SK-N-SH (cell line): ENCODE data around the gene HK3. TPM values are rescaled to one million over a fixed set of nuclear protein-coding genes. Genes with fewer than 3 reads are reported as not detected.

ENCODE experiments used
- CTCF ChIA-PET: fragments of 300-600, 350-600 bp; formaldehyde crosslinking; extraction: SDS; loops from one replicate; lab custom pipeline; 2021; lab: Yijun Ruan, JAX
- POLR2A ChIA-PET: fragments of 350-600 bp; sonication (Branson Sonifier 250); formaldehyde crosslinking; extraction: SDS; loops from one replicate; lab custom pipeline; 2020; ENCODE audit warnings: antibody characterized with exemption, inconsistent platforms; lab: Yijun Ruan, JAX
- DNase-seq: peaks from one replicate; pipeline ENCODE4 v3.0.0; 2012
- H2AFZ ChIP-seq: fragments of 200-600 bp; sonication (generic); 2 replicates; pipeline ENCODE4 v1.8.1; 2016; ENCODE audit warnings: antibody characterized with exemption, mild to moderate bottlenecking, low read depth
- H3F3A ChIP-seq: fragments of 200-600 bp; sonication (generic); replicated peaks from 2 replicates; pipeline ENCODE3; 2016; ENCODE audit warnings: antibody characterized with exemption, mild to moderate bottlenecking; ENCODE audit not compliant: insufficient read depth
- H3K27ac ChIP-seq, 2 experiments: fragments of 200-500 bp in 1 of 2; fragments of 200-600 bp in 1 of 2; sonication (Bioruptor generic) in 1 of 2; sonication (generic), shearing (Covaris generic) in 1 of 2; 2 replicates each; pipeline versions ENCODE4 v1.5.1 to v1.6.1; 2014 to 2016; ENCODE audit warnings: low read depth in 2 of 2, inconsistent platforms in 1 of 2, low read length in 1 of 2, mild to moderate bottlenecking in 1 of 2, mixed read lengths in 1 of 2
- H3K27me3 ChIP-seq: fragments of 200-600 bp; sonication (generic), shearing (Covaris generic); 2 replicates; pipeline ENCODE4 v1.6.1; 2016; ENCODE audit warnings: mixed run types; ENCODE audit not compliant: insufficient read depth
- H3K36me3 ChIP-seq, 2 experiments: fragments of 200-500 bp in 1 of 2; fragments of 200-600 bp in 1 of 2; sonication (Bioruptor generic) in 1 of 2; sonication (generic) in 1 of 2; replicated peaks in 1 of 2; 2 replicates each; pipeline versions ENCODE3 to v1.5.1; 2014 to 2016; ENCODE audit warnings: low read length in 1 of 2, mild to moderate bottlenecking in 1 of 2; ENCODE audit not compliant: insufficient read depth in 2 of 2, control insufficient read depth in 1 of 2
- H3K4me1 ChIP-seq, 2 experiments: fragments of 200-500 bp in 1 of 2; fragments of 200-600 bp in 1 of 2; sonication (Bioruptor generic) in 1 of 2; sonication (generic), shearing (Covaris generic) in 1 of 2; 2 replicates each; pipeline versions ENCODE4 v1.5.1 to v1.6.1; 2014 to 2016; ENCODE audit warnings: low read depth in 1 of 2, low read length in 1 of 2, mixed run types in 1 of 2; ENCODE audit not compliant: insufficient read depth in 2 of 2, control insufficient read depth in 1 of 2
- H3K4me2 ChIP-seq: fragments of 200-600 bp; sonication (generic), shearing (Covaris generic); 2 replicates; pipeline ENCODE4 v1.6.1; 2017; ENCODE audit warnings: mixed run types
- H3K4me3 ChIP-seq, 2 experiments: fragments of 200-500 bp in 1 of 2; fragments of 200-600 bp in 1 of 2; sonication (Bioruptor generic) in 1 of 2; sonication (generic), shearing (Covaris generic) in 1 of 2; 2 replicates each; pipeline versions ENCODE4 v1.5.1 to v1.8.1; 2014 to 2016; ENCODE audit warnings: low read depth in 2 of 2, inconsistent platforms in 1 of 2, low read length in 1 of 2, mild to moderate bottlenecking in 1 of 2, mixed read lengths in 1 of 2, moderate library complexity in 1 of 2
- H3K79me2 ChIP-seq: fragments of 200-600 bp; sonication (generic); 2 replicates; pipeline ENCODE4 v1.8.1; 2017; ENCODE audit warnings: mild to moderate bottlenecking; ENCODE audit not compliant: insufficient read depth
- H3K9ac ChIP-seq: fragments of 200-600 bp; sonication (generic); 2 replicates; pipeline ENCODE4 v1.6.1; 2017; ENCODE audit warnings: mixed run types
- H3K9me2 ChIP-seq: fragments of 200-600 bp; sonication (generic); 2 replicates; pipeline ENCODE4 v1.6.1; 2017; ENCODE audit warnings: mixed run types
- H3K9me3 ChIP-seq: fragments of 200-600 bp; sonication (generic); 2 replicates; pipeline ENCODE4 v1.6.1; 2017; ENCODE audit warnings: mixed run types, mild to moderate bottlenecking, moderate library complexity
- H4K20me1 ChIP-seq: fragments of 200-600 bp; sonication (generic); 2 replicates; pipeline ENCODE4 v1.6.1; 2017; ENCODE audit warnings: mild to moderate bottlenecking, mixed run types; ENCODE audit not compliant: insufficient read depth
- FOXJ3 ChIP-seq: sonication (generic); formaldehyde crosslinking; IDR thresholded peaks from 2 replicates; pipeline ENCODE4 v1.5.1; 2020; ENCODE audit warnings: mild to moderate bottlenecking, missing genetic modification reagents
- GABPA ChIP-seq: IDR thresholded peaks from 2 replicates; pipeline ENCODE4 v1.4.0; 2012; ENCODE audit warnings: low read depth, mild to moderate bottlenecking
- GATA2 ChIP-seq: sonication (generic); formaldehyde crosslinking; IDR thresholded peaks from 2 replicates; pipeline ENCODE4 v1.5.0; 2020; ENCODE audit warnings: mild to moderate bottlenecking, missing genetic modification reagents
- JUND ChIP-seq: IDR thresholded peaks from 2 replicates; pipeline ENCODE4 v1.4.0; 2012
- MAX ChIP-seq: IDR thresholded peaks from 2 replicates; pipeline ENCODE4 v1.4.0; 2012; ENCODE audit warnings: low read depth
- MEF2A ChIP-seq: IDR thresholded peaks from 2 replicates; pipeline ENCODE4 v1.4.0; 2012; ENCODE audit warnings: low read depth, borderline replicate concordance
- NFIC ChIP-seq: IDR thresholded peaks from 2 replicates; pipeline ENCODE4 v1.4.0; 2012; ENCODE audit warnings: borderline replicate concordance
- NRF1 ChIP-seq: IDR thresholded peaks from 2 replicates; pipeline ENCODE4 v1.6.1; 2012; ENCODE audit warnings: low read depth, mild to moderate bottlenecking, low read length
- RXRA ChIP-seq: IDR thresholded peaks from 2 replicates; pipeline ENCODE4 v1.4.0; 2012; ENCODE audit warnings: low read depth, mild to moderate bottlenecking, borderline replicate concordance
- SIN3A ChIP-seq: IDR thresholded peaks from 2 replicates; pipeline ENCODE4 v1.6.1; 2012; ENCODE audit warnings: low read depth, mild to moderate bottlenecking, low read length, moderate library complexity, borderline replicate concordance
- whole genome bisulfite sequencing: methylation state at CpG from one replicate; pipeline ENCODE4 v1.1.6; 2017; ENCODE audit warnings: low lambda C conversion rate; 5-methylcytosine and 5-hydroxymethylcytosine counted together
- polyA plus RNA-seq, 3 experiments: library from polyadenylated mRNA; depleted of rRNA; stranded (reverse); fragments of >200 nt; gene quantifications; 2 replicates each; pipeline ENCODE4 v1.2.3, GENCODE V29; 2012
- TF ChIP-seq, protein P1 (sequence below): IDR thresholded peaks from 2 replicates; pipeline ENCODE4 v1.4.0; 2012; ENCODE audit warnings: low read depth, borderline replicate concordance
- TF ChIP-seq, protein P2 (sequence below): fragments of 200-600 bp; sonication (generic); IDR thresholded peaks from 2 replicates; pipeline ENCODE4 v1.6.1; 2017; ENCODE audit warnings: antibody characterized with exemption, mild to moderate bottlenecking, moderate library complexity
- TF ChIP-seq, protein P3 (sequence below): fragments of 150-350 bp; IDR thresholded peaks from 2 replicates; pipeline ENCODE4 v1.6.1; 2017; ENCODE audit warnings: antibody characterized with exemption, low read length, low read depth, borderline replicate concordance

Gene HK3
- polyA plus RNA-seq, 1 of the 3 experiments (the other 2 are of a cell fraction) = 0.02 TPM

- H3K9me2 ChIP-seq = no peaks in the 10 kb centered on the region
- peaks cover 0 to 10% of the 10 kb centered on the region in 2 experiments; a peak in 1 of 4 replicates for H3K4me1 ChIP-seq
- H3K9ac ChIP-seq = no peak overlapping the region
- CTCF ChIA-PET = interaction anchor here (0.8 to 3.3 kb wide), 8 partner anchors 8 to 554 kb away, joined by 3 to 12 read pairs (median 4); no protein-coding TSS in a partner anchor
- no peak overlapping the region for H2AFZ ChIP-seq
- no peaks in the 10 kb centered on the region for H3K9me3 ChIP-seq
- TF ChIP-seq, protein P1, sequence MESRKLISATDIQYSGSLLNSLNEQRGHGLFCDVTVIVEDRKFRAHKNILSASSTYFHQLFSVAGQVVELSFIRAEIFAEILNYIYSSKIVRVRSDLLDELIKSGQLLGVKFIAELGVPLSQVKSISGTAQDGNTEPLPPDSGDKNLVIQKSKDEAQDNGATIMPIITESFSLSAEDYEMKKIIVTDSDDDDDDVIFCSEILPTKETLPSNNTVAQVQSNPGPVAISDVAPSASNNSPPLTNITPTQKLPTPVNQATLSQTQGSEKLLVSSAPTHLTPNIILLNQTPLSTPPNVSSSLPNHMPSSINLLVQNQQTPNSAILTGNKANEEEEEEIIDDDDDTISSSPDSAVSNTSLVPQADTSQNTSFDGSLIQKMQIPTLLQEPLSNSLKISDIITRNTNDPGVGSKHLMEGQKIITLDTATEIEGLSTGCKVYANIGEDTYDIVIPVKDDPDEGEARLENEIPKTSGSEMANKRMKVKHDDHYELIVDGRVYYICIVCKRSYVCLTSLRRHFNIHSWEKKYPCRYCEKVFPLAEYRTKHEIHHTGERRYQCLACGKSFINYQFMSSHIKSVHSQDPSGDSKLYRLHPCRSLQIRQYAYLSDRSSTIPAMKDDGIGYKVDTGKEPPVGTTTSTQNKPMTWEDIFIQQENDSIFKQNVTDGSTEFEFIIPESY = no peak
- TF ChIP-seq MAX = no peak
- no peak for TF ChIP-seq SIN3A
- TF ChIP-seq FOXJ3 = no peak
- no peak for TF ChIP-seq GABPA
- TF ChIP-seq RXRA = no peak
- no peak for TF ChIP-seq NRF1
- TF ChIP-seq JUND = no peak
- TF ChIP-seq, protein P2, sequence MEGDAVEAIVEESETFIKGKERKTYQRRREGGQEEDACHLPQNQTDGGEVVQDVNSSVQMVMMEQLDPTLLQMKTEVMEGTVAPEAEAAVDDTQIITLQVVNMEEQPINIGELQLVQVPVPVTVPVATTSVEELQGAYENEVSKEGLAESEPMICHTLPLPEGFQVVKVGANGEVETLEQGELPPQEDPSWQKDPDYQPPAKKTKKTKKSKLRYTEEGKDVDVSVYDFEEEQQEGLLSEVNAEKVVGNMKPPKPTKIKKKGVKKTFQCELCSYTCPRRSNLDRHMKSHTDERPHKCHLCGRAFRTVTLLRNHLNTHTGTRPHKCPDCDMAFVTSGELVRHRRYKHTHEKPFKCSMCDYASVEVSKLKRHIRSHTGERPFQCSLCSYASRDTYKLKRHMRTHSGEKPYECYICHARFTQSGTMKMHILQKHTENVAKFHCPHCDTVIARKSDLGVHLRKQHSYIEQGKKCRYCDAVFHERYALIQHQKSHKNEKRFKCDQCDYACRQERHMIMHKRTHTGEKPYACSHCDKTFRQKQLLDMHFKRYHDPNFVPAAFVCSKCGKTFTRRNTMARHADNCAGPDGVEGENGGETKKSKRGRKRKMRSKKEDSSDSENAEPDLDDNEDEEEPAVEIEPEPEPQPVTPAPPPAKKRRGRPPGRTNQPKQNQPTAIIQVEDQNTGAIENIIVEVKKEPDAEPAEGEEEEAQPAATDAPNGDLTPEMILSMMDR = no peak
- TF ChIP-seq GATA2 (CRISPR knock-in tag) = no peak
- TF ChIP-seq, protein P3, sequence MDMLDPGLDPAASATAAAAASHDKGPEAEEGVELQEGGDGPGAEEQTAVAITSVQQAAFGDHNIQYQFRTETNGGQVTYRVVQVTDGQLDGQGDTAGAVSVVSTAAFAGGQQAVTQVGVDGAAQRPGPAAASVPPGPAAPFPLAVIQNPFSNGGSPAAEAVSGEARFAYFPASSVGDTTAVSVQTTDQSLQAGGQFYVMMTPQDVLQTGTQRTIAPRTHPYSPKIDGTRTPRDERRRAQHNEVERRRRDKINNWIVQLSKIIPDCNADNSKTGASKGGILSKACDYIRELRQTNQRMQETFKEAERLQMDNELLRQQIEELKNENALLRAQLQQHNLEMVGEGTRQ = no peak
- TF ChIP-seq MEF2A = no peak
- TF ChIP-seq NFIC = no peak
- no peak overlapping the region for H3K27ac ChIP-seq
- WGBS = 97% methylated on average over 12 of the region's 12 CpGs
- no peak overlapping the region for H3K4me2 ChIP-seq
- no peak for DNase-seq
- H3K27me3 ChIP-seq = no peaks in the 10 kb centered on the region
- POLR2A ChIA-PET = no interaction called here
- peaks cover 34 to 53% of the 10 kb centered on the region in 2 experiments for H3K36me3 ChIP-seq
- H3F3A ChIP-seq = no peaks in the 10 kb centered on the region
- no peaks in the 10 kb centered on the region for H4K20me1 ChIP-seq
- H3K4me3 ChIP-seq = no peak overlapping the region
- no peaks in the 10 kb centered on the region for H3K79me2 ChIP-seq
Observed at GRCh38 chr5:176901260-176902101, 2.3 kb upstream of the HK3 start.
